GM21825 (cell line): Measurements from ENCODE around the gene ADAMTS2.

Experiments
- ATAC-seq: cut with Tn5 transposase; IDR thresholded peaks from one replicate; pipeline ENCODE4 v1.9.1; 2021; ENCODE audit warnings: mild to moderate bottlenecking, moderate library complexity; ENCODE audit not compliant: unreplicated experiment

Gene ADAMTS2

GRCh38 chr5:179237770-179238627 is 107.3 kb downstream of the ADAMTS2 start:
- ATAC-seq = no peak

DNA sequence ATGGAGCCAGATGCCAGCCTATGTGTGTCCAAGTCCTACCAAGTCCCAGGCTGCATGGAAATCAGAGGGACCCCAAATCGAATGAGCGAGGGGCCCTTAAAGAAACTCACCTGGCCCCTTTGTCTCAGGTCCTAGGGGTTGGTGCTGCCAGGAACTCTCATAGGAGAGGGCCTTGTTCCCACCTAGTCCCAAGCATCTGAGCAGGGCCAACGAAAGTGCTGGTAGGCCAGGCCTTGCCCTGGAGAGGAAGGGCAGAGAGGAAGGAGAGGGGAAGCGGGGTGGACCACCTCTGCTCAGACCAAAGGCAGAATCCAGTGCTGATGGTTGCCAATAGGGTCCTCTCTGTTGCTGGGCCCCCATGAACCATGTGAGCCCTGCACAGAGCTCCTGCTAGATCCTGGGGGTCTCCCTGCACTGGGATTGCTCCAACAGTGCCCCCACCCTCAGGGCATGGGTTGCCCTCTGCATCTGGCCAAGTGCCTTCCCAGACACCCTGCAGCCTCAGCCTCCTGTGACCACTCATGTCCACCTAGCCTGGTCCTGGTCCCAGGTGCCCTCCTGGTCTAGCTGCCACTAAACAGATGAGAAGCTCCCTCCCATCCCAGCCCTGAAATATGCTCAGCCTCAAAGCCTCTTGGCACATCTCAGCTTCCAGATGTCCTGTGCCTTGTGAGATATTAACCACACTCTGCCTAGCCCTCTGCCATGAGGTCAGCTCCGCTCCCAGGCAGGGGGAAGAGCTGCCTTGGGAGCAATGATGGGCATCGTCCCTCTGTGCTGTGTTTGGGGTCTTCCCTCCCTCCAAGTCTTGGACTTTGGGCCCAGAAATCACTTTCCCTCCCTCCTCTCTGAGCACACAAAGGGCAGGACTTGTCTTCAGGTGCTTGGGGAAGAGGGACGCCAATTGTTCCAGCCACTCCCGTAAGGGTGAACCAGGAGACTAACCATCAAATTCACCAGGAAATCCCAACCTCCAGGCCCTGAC is 109.6 kb downstream of the ADAMTS2 start:
- no peak for ATAC-seq

GRCh38 chr5:179234563-179235135 is 110.6 kb downstream of the ADAMTS2 start:
- no peak for ATAC-seq

DNA sequence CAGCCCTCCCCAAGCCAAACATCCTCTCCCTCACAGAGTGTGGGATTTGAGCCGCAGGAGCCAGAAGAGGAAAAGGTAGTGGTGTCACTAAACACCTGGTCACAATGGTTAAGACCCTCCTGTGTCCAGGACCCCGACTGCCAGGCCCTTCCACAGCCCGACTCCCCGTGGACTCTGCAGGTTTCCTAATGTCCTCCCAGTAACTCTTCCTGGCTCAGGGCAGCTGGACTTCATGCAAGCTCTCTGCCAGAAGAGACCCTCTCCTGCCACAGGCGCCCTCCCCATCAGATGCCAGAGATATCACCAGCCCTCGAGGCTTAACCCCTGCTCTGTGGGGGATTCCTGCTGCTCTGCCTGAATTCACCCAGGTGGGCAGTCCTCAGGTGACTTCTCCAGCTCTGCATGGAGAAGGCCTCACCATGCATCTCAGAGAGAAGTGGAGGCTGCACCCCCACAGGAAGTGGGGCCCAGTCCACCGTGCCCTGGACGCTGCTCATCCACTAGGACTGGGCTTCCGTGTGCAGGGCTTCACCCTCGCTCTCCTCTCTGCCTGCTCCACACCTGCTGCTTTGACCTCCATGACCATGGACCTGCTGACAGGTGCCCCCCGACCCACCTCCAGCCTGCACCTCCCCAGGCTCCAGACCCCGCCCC is 111.2 kb downstream of the ADAMTS2 start:
- no peak for ATAC-seq

DNA sequence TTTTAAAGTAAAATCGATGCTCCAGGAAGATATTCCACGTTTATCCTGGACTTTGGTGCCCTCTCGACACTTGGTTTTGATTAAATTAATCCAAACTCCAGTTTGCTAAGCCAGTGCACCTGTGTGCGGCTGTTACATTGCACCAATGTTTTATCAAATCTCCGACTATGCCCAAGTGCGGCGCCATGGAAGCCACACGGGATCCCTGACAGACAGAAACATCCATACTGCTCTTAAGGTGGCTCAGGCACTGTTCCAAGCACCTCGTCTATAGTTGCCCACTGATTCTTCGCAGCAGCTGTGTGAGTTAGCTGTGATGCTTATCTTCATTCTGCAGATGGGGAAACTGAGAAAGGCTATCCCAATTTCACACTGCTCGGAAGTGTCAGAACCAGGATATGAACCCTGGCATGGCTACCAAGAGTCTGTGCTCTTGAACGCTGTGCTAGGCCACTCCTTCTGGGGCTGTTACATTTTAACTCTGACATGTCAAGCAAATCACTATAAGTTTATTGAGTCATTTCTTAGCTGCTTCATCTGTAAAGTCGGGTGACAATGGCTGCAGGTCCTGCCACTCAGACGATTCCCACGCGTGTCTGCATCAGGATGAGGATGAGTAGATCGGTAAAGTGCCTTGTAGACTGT is 113.0 kb downstream of the ADAMTS2 start:
- ATAC-seq = no peak

- ATAC-seq = no peak
Observed at GRCh38 chr5:179231309-179231708, 114.0 kb downstream of the ADAMTS2 start.

DNA sequence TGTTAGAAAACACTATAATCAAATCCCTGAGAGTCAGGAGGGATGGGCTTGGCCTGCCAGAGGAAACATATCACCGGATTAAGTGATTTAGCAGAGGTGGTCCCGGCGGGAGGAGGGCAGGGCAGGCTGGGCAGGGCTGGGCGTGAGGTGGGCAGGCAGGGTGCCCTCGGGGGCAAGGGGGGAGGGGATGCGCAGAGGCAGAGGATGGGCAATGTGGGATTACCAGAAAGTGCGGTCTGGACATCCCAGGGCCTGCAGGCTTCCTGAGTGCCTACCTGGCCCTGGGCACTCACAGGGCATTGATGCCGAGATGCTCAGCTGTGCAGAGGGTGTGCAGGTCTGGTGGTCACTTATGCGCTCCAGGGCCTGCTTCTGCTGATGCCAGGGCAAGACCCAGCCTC is 115.2 kb downstream of the ADAMTS2 start:
- no peak for ATAC-seq

- ATAC-seq = no peak
Observed at GRCh38 chr5:179229331-179229831, 115.9 kb downstream of the ADAMTS2 start.

GRCh38 chr5:179228341-179229121 is 116.7 kb downstream of the ADAMTS2 start:
- no peak for ATAC-seq

- ATAC-seq = no peak
Observed at GRCh38 chr5:179227580-179228311, 117.5 kb downstream of the ADAMTS2 start.

- no peak for ATAC-seq
Observed at GRCh38 chr5:179227229-179227579, 118.1 kb downstream of the ADAMTS2 start.

GRCh38 chr5:179226696-179227095 is 118.6 kb downstream of the ADAMTS2 start:
- no peak for ATAC-seq

- ATAC-seq = no peak
Observed at GRCh38 chr5:179225387-179225786, 119.9 kb downstream of the ADAMTS2 start.

DNA sequence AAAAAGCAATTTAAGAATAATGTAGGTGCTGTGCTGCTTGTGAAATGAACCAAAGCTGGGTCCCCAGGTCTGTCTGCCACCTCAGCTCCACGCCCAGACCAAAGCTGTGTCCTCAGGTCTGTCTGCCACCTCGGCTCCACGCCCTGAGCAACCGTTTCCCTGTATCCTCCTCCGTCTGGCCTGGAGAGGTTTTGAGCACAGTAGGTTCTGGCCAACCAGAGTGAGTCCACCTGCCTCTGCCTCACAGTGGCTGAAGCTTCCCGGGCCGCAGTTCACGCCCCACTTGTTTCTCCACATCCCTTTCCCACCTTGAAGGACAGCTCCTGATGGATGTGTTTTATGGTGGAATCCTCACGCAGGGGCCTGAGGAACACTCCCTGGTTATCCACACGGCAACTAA is 120.5 kb downstream of the ADAMTS2 start:
- no peak for ATAC-seq

DNA sequence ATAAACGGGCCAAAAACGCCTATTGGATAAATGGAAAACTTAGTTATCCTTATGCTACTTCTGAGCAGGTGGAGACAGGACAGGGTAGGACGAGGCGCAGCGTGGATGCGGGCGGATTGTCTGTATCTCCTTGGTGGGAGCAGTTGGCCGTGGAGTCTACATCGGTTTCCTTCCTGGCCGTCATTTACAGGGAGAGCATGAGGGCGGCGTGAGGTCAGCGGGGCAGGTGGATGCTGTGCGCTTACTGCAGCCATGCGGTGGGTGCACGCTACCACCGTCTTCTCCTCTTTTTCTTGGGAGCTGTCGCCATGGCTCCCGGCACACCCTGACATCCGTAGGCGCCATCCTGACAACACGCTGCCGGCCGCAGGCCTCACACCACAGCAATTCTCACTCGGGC is 121.3 kb downstream of the ADAMTS2 start:
- ATAC-seq = no peak

GRCh38 chr5:179223528-179223927 is 121.7 kb downstream of the ADAMTS2 start:
- ATAC-seq = no peak

- no peak for ATAC-seq
Observed at GRCh38 chr5:179222246-179223017, 122.8 kb downstream of the ADAMTS2 start.

DNA sequence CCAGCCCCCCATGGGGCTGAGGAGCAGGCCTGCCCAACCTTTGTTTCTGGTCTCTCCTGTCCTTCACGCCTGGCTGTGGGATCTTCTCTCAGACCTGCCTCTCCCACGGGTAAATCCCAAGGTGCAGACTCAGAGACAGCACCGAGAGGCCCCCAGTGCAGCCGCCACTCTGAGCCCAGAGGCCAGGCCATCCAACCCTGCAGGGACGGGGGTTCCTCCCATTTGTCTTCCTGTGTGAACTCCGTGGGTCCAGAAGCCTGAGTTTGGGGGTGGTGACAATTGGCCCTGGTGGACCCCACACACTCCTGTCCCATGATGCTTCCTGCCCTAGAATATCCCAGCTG is 123.4 kb downstream of the ADAMTS2 start:
- ATAC-seq = no peak
